Mesothelial cell of epicardium (in vitro differentiated cells): Measurements from ENCODE around the gene RLF. TPM values are rescaled to one million over a fixed set of nuclear protein-coding genes. Genes with fewer than 3 reads are reported as not detected.

Source experiments
- DNase-seq, 2 experiments: peaks; one replicate each; pipeline ENCODE4 v3.0.0; 2021; ENCODE audit warnings: low spot score in 2 of 2; ENCODE audit not compliant: unreplicated experiment in 2 of 2
- H3K27ac Mint-ChIP-seq: 2 replicates; pipeline ENCODE4 v1.8.0; 2021; ENCODE audit warnings: mixed read lengths
- H3K27me3 Mint-ChIP-seq: 2 replicates; pipeline ENCODE4 v1.8.0; 2021; ENCODE audit warnings: low read depth, mixed read lengths
- H3K36me3 Mint-ChIP-seq: 2 replicates; pipeline ENCODE4 v1.8.0; 2021; ENCODE audit warnings: mixed read lengths
- H3K4me1 Mint-ChIP-seq: 2 replicates; pipeline ENCODE4 v1.8.0; 2021; ENCODE audit warnings: mixed read lengths
- H3K4me3 Mint-ChIP-seq: 2 replicates; pipeline ENCODE4 v1.8.0; 2021; ENCODE audit warnings: mild to moderate bottlenecking, moderate library complexity, mixed read lengths
- H3K9me3 Mint-ChIP-seq: 2 replicates; pipeline ENCODE4 v1.8.0; 2021; ENCODE audit warnings: mixed read lengths
- total RNA-seq: library from RNA; stranded (reverse); gene quantifications from 3 replicates; pipeline ENCODE4 v1.2.1, GENCODE V29; 2021
- TF ChIP-seq, protein P1 (sequence below): fragments of 200-600 bp; sonication (generic); IDR thresholded peaks from one replicate; pipeline ENCODE4 v1.5.0; 2021; ENCODE audit warnings: antibody characterized with exemption; ENCODE audit not compliant: unreplicated experiment

Gene RLF
- total RNA-seq, 1 donor from 2014 or later, result 33.2 TPM

- TF ChIP-seq, protein P1, sequence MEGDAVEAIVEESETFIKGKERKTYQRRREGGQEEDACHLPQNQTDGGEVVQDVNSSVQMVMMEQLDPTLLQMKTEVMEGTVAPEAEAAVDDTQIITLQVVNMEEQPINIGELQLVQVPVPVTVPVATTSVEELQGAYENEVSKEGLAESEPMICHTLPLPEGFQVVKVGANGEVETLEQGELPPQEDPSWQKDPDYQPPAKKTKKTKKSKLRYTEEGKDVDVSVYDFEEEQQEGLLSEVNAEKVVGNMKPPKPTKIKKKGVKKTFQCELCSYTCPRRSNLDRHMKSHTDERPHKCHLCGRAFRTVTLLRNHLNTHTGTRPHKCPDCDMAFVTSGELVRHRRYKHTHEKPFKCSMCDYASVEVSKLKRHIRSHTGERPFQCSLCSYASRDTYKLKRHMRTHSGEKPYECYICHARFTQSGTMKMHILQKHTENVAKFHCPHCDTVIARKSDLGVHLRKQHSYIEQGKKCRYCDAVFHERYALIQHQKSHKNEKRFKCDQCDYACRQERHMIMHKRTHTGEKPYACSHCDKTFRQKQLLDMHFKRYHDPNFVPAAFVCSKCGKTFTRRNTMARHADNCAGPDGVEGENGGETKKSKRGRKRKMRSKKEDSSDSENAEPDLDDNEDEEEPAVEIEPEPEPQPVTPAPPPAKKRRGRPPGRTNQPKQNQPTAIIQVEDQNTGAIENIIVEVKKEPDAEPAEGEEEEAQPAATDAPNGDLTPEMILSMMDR, result no peak
- DNase-seq, result no peak
- H3K4me3 Mint-ChIP-seq, result no peak overlapping the region
Observed at GRCh38 chr1:40178200-40178599, 17.0 kb downstream of the RLF start.

DNA sequence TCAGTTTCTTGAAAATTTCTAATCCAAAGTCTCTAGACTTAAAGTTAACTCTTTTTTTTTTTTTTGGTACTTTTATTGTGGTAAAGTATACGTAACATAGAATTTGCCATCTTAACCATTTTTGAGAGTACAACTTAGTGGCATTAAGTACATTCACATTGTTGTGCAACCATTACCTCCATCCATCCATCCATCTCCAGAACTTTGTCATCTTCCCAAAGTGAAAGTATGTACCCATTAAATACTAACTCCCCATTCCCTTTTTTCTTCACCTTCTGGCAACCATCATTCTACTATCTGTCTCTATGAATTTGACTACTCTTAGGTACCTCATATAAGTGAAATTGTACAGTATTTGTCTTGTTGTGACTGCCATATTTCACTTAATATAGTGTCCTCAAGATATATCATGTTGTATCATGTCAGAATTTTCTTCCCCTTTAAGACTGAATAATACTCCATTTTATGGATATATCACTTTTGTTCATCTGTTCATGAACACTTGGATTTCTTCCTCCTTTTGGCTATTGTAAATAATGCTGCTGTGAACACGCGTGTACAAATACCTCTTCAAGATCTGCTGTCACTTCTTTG lies 18.4 kb downstream of the RLF start:
- Mint-ChIP-seq H3K4me1 (peaks cover 11% of the 10 kb centered on the region), H3K27ac (no peak overlapping the region), H3K36me3 (peaks cover 2% of the 10 kb centered on the region), H3K4me3 (no peak overlapping the region), H3K27me3 (no peaks in the 10 kb centered on the region), H3K9me3 (no peaks in the 10 kb centered on the region)
- TF ChIP-seq, protein P1, result no peak
- DNase-seq, result no peak

More at GRCh38 chr1:40178200-40178599, 17.0 kb downstream of the RLF start:
- no peaks in the 10 kb centered on the region for H3K27me3 Mint-ChIP-seq
- H3K4me1 Mint-ChIP-seq, result peaks cover 9% of the 10 kb centered on the region
- H3K27ac Mint-ChIP-seq, result no peak overlapping the region
- peaks cover 2% of the 10 kb centered on the region for H3K36me3 Mint-ChIP-seq
- no peaks in the 10 kb centered on the region for H3K9me3 Mint-ChIP-seq

DNA sequence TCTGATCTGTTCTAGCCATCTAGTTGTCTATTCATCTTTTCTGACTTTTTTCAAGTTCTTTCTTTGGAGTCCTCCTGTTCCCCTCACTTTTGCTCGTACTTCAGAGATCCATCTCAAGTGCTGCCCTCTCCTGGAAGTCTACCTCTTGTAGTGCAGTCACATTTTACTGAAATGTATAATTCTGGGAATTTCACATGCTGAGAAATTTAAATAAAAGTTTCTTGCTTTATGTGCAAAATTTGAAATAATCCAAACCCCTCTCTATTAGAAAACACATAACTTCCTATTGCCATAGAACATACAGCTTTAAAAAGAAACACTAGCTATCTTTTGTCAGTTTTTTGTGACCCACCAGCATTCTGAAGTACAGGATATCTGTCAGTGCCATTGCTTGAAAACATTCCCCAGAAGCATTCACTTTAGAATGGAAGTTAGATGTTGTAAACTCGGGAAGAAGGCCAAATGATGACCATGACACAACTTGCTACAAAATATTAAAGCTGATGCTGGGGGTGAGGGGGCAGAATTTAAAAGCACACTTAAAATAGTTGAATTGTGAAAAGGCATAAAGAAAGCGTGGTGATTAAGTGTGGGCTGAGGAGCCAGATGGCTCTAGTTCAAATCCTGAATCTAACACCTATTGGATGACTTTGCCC lies 22.0 kb downstream of the RLF start:
- Mint-ChIP-seq H3K27me3 (no peaks in the 10 kb centered on the region), H3K4me1 (peaks cover 21% of the 10 kb centered on the region), H3K27ac (peak overlapping the region; percentile 8), H3K4me3 (no peak overlapping the region), H3K9me3 (no peaks in the 10 kb centered on the region), H3K36me3 (no peaks in the 10 kb centered on the region)
- TF ChIP-seq, protein P1, result no peak
- DNase-seq, result no peak

- Mint-ChIP-seq H3K4me3 (no peak overlapping the region), H3K9me3 (no peaks in the 10 kb centered on the region), H3K27me3 (no peaks in the 10 kb centered on the region), H3K4me1 (peaks cover 21% of the 10 kb centered on the region), H3K27ac (no peak overlapping the region), H3K36me3 (peaks cover 2% of the 10 kb centered on the region)
- TF ChIP-seq, protein P1, result no peak
- no peak for DNase-seq
Observed at GRCh38 chr1:40184193-40184592, 23.0 kb downstream of the RLF start.

DNA sequence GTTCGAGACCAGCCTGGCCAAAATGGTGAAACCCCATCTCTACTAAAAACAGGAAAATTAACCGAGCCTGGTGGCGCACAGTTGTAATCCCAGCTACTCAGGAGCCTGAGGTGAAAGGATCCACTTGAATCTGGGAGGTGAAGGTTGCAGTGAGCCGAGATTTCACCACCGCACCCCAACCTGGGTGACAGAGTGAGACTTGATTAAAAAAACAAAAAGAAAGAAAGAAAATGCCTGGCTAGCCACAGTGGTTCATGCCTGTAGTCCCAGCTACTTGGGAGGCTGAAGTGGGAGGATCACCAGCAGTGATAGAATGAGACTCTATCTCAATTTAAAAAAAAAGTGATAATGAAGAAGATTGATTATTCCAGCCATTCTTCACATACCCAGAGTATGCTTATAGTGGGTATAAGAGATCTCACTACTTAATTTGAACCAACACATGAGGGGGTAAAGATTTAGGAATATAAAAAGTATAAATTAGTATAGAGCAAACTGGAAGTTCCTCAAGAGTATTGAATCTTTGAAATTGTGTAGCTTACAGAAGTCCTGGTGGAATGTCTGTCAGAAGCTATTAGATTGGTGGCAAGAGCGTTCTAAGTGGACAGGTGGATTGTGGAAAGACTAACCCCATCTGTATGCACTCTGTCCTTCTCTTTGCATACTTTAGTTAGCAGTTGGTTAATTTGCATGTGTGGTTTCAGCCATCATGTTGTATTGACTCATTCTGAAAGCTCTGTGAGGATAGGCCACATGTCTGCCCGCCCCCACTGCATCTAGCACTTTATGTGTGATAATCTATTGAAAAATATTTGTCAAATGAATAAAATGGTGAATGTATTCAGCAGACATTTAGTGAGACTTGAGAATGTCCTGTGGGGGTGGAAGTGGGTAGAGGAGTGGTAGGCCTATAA lies 25.0 kb downstream of the RLF start:
- Mint-ChIP-seq H3K27me3 (no peaks in the 10 kb centered on the region), H3K9me3 (no peaks in the 10 kb centered on the region), H3K36me3 (peaks cover 6% of the 10 kb centered on the region), H3K4me1 (peaks cover 20% of the 10 kb centered on the region), H3K27ac (peak overlapping the region; percentile 34), H3K4me3 (no peak overlapping the region)
- TF ChIP-seq, protein P1, result no peak
- DNase-seq, result no peak
